Measurements from ENCODE around the gene KIAA1671.

DNA sequence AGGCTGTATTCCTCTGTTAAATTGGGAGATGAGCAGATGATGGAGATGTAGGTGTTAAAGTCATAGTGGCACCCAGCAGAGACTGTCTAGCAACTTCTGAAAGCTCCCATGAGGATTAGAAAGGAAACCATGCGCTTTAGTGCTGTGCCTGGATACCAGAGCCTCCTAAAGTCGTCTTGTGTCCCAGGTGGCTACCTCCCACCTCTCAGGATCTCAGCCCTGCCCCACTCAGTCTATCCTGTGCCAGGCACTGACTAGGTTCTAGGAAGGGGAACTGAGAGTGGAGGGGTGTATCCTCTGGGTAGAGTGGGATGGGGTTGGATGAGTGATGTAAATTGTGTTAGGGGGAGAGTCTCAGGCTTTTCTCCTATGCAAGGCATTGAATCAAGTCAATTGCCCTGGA is 60.2 kb downstream of the KIAA1671 start:
- TF ChIP-seq GATA2 (IDR thresholded peaks at IDR 0.05; ENCODE audit: low read depth, low read length) (no peak), GATA3 (IDR thresholded peaks at IDR 0.05; ENCODE audit: low read depth, low read length) (no peak)
